HG03064 (cell line): Measurements from ENCODE around the gene FUCA2.
A peak's percentile ranks its signal among the peaks of the same experiment; 100 is the strongest.

Experiments used
- ATAC-seq: cut with Tn5 transposase; IDR thresholded peaks from one replicate; pipeline ENCODE4 v1.9.1; 2021; ENCODE audit warnings: low read depth; ENCODE audit not compliant: unreplicated experiment

Gene FUCA2

GRCh38 chr6:143510991-143511891 is at the start of gene FUCA2:
Gene FUCA2, minus strand, starts transcription at chr6:143511720. Its CDS starts 86 bp downstream, at chr6:143511634.
- ATAC-seq: peak; percentile 66

GRCh38 chr6:143561105-143561704 is 49.7 kb upstream of the FUCA2 start:
- ATAC-seq: no peak

- no peak for ATAC-seq
Measured at GRCh38 chr6:143559051-143559660, 47.6 kb upstream of the FUCA2 start.

GRCh38 chr6:143556529-143556928 is 45.0 kb upstream of the FUCA2 start:
- ATAC-seq: no peak

GRCh38 chr6:143555582-143555981 is 44.1 kb upstream of the FUCA2 start:
- no peak for ATAC-seq

- ATAC-seq: no peak
Measured at GRCh38 chr6:143555071-143555492, 43.6 kb upstream of the FUCA2 start.

GRCh38 chr6:143553337-143553736 is 41.8 kb upstream of the FUCA2 start:
- no peak for ATAC-seq

GRCh38 chr6:143549949-143550268 is 38.4 kb upstream of the FUCA2 start:
- ATAC-seq: no peak

- ATAC-seq: peak; percentile 51
Measured at GRCh38 chr6:143549221-143549948, 37.9 kb upstream of the FUCA2 start.

- ATAC-seq: no peak
Measured at GRCh38 chr6:143546599-143546998, 35.1 kb upstream of the FUCA2 start.

GRCh38 chr6:143545976-143546547 is 34.5 kb upstream of the FUCA2 start:
- no peak for ATAC-seq

GRCh38 chr6:143545165-143545564 is 33.6 kb upstream of the FUCA2 start:
- ATAC-seq: no peak

GRCh38 chr6:143544011-143544696 is 32.6 kb upstream of the FUCA2 start:
- no peak for ATAC-seq

GRCh38 chr6:143543435-143543834 is 31.9 kb upstream of the FUCA2 start:
- ATAC-seq: no peak

- ATAC-seq: no peak
Measured at GRCh38 chr6:143542888-143543287, 31.4 kb upstream of the FUCA2 start.

GRCh38 chr6:143540192-143540591 is 28.7 kb upstream of the FUCA2 start:
- no peak for ATAC-seq

GRCh38 chr6:143539734-143540133 is 28.2 kb upstream of the FUCA2 start:
- no peak for ATAC-seq

- no peak for ATAC-seq
Measured at GRCh38 chr6:143539106-143539505, 27.6 kb upstream of the FUCA2 start.

GRCh38 chr6:143538374-143538773 is 26.9 kb upstream of the FUCA2 start:
- ATAC-seq: no peak
